ENCODE data around the gene TOMM20. TPM values are rescaled to one million over a fixed set of nuclear protein-coding genes. Genes with fewer than 3 reads are reported as not detected.

TOMM20 gene
- total RNA-seq, 1 experiment from 2014 or later = 197 TPM

DNA sequence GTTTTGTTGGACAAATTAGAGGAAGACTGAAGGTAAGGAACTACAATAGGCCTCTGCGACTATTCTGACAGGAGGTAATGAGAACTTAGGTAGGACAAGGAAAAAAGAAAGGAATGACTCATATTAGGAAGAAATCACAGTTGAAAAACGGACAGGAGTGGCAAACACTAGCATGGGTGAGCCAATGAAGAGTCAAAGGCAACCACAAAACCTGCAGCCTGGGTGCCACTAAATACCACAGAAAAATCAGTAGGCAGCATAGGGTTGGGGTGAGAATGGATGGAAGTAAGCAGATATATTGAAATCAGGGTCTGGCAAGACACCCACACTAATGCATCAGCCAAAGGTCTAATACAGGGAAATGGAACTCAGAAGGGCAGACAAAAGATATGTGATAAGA is 22.4 kb upstream of the TOMM20 start:
- H3K18ac ChIP-seq (ENCODE audit: insufficient read length, low read depth, low read length) = no peak overlapping the region
- no peak overlapping the region for H2BK12ac ChIP-seq (ENCODE audit: insufficient read length, low read depth, low read length)
- H2BK5ac ChIP-seq (ENCODE audit: insufficient read length, low read length) = no peak overlapping the region
- H3K4me1 Mint-ChIP-seq = no peaks in the 10 kb centered on the region
- H3K9me3 ChIP-seq (ENCODE audit: control insufficient read depth, low read depth, low read length) = no peaks in the 10 kb centered on the region
- H3K27me3 Mint-ChIP-seq (ENCODE audit: low read depth) = no peaks in the 10 kb centered on the region
- H3K36me3 Mint-ChIP-seq (ENCODE audit: insufficient read depth in 1 of 3, low read depth in 3 of 3) = peaks cover 32 to 82% (median 79%) of the 10 kb centered on the region in 3 experiments; a peak in 6 of 7 replicates
- no peak overlapping the region for H2BK20ac ChIP-seq (ENCODE audit: low read depth, low read length, poor library complexity, severe bottlenecking)
- H4K5ac ChIP-seq (ENCODE audit: insufficient read length, low read depth, low read length) = no peak overlapping the region
- no peak overlapping the region for H4K8ac ChIP-seq (replicated peaks; ENCODE audit: insufficient read length, low read depth, low read length)
- no peaks in the 10 kb centered on the region for H3K9me3 Mint-ChIP-seq
- no peaks in the 10 kb centered on the region for H3K79me2 ChIP-seq (ENCODE audit: insufficient read depth, low read length)
- no peak overlapping the region for H2BK120ac ChIP-seq (ENCODE audit: low read depth, low read length, poor library complexity, severe bottlenecking)
- no peak overlapping the region for H3K4ac ChIP-seq (ENCODE audit: low read depth, low read length)
- H3K4me2 ChIP-seq (ENCODE audit: insufficient read depth, insufficient read length, low read length) = no peak overlapping the region
- no CpG with 5 or more reads among the region's 2 CpGs for WGBS (ENCODE audit: extremely low coverage, insufficient read length, low lambda C conversion rate)
- H4K20me1 ChIP-seq (ENCODE audit: control insufficient read depth, insufficient read depth, insufficient read length) = no peaks in the 10 kb centered on the region
- no peak overlapping the region for H3K9ac ChIP-seq (ENCODE audit: extremely low read depth, insufficient read length, low read length)
- no peaks in the 10 kb centered on the region for H3K27me3 ChIP-seq (ENCODE audit: insufficient read depth, low read length)
- H3K56ac ChIP-seq (ENCODE audit: insufficient read length, low read depth, low read length) = no peak overlapping the region
- no peak overlapping the region for H3K14ac ChIP-seq (ENCODE audit: insufficient read depth, low read length)
- no peak overlapping the region for H3T11ph ChIP-seq (ENCODE audit: low read length)
- no peak overlapping the region for H2BK15ac ChIP-seq (ENCODE audit: low read depth, low read length)
- H3K4me3 Mint-ChIP-seq = no peak overlapping the region
- TF ChIP-seq, protein P1, sequence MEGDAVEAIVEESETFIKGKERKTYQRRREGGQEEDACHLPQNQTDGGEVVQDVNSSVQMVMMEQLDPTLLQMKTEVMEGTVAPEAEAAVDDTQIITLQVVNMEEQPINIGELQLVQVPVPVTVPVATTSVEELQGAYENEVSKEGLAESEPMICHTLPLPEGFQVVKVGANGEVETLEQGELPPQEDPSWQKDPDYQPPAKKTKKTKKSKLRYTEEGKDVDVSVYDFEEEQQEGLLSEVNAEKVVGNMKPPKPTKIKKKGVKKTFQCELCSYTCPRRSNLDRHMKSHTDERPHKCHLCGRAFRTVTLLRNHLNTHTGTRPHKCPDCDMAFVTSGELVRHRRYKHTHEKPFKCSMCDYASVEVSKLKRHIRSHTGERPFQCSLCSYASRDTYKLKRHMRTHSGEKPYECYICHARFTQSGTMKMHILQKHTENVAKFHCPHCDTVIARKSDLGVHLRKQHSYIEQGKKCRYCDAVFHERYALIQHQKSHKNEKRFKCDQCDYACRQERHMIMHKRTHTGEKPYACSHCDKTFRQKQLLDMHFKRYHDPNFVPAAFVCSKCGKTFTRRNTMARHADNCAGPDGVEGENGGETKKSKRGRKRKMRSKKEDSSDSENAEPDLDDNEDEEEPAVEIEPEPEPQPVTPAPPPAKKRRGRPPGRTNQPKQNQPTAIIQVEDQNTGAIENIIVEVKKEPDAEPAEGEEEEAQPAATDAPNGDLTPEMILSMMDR (conservative IDR thresholded peaks at IDR 0.05) = no peak
- H3K23me2 ChIP-seq (ENCODE audit: insufficient read length, low read depth, low read length, poor library complexity, severe bottlenecking) = no peaks in the 10 kb centered on the region
- DNase-seq = no peak
- no peak overlapping the region for H2AFZ ChIP-seq (ENCODE audit: low read length)
- H4K91ac ChIP-seq (ENCODE audit: insufficient read length, low read depth, low read length) = no peak overlapping the region
- H3K27ac Mint-ChIP-seq = peak overlapping the region in 1 of 3 experiments; percentile 1; a peak in 2 of 7 replicates
- no peaks in the 10 kb centered on the region for H3K4me1 ChIP-seq (ENCODE audit: insufficient read depth, low read length)
- no peak overlapping the region for H3K27ac ChIP-seq (ENCODE audit: insufficient read length, low read depth, low read length)
- H2AK5ac ChIP-seq (ENCODE audit: insufficient read length, low read length) = no peak overlapping the region
- H3K79me1 ChIP-seq (ENCODE audit: insufficient read depth, low read depth, low read length, poor library complexity, severe bottlenecking) = peaks cover 4% of the 10 kb centered on the region
- no peak overlapping the region for H3K23ac ChIP-seq (ENCODE audit: insufficient read length, low read depth, low read length)

Measured in H9 (cell line).